Measurements from ENCODE around the gene TANGO2.
A peak's percentile ranks its signal among the peaks of the same experiment; 100 is the strongest.

TANGO2 gene

GRCh38 chr22:20017622-20017958 is 3.3 kb upstream of the TANGO2 start:
- Histone ChIP-seq H3K9me3 (ENCODE audit: insufficient read depth, low read length) (no peaks in the 10 kb centered on the region), H3K4me1 (ENCODE audit: insufficient read depth, insufficient read length) (peaks cover 13% of the 10 kb centered on the region), H3K36me3 (ENCODE audit: insufficient read depth, insufficient read length, low read length) (no peaks in the 10 kb centered on the region), H3K4me3 (ENCODE audit: insufficient read length, low read depth) (no peak overlapping the region), H3K9ac (ENCODE audit: insufficient read length, low read depth) (no peak overlapping the region), H3K27me3 (ENCODE audit: insufficient read depth, insufficient read length) (peaks cover 69% of the 10 kb centered on the region)
- TF ChIP-seq SUZ12 (IDR thresholded peaks at IDR 0.05; ENCODE audit: extremely low read depth, insufficient read depth, insufficient read length): no peak
- no peak for TF ChIP-seq ZNF274 (IDR thresholded peaks at IDR 0.05; ENCODE audit: low read depth, low read length)
- TF ChIP-seq YY1 (IDR thresholded peaks at IDR 0.05; ENCODE audit: insufficient read depth, insufficient read length): no peak
- DNase-seq (ENCODE audit: low read depth, low spot score): no peak

- H3K27me3 ChIP-seq (ENCODE audit: insufficient read depth, insufficient read length): peaks cover 71% of the 10 kb centered on the region
Observed at GRCh38 chr22:20018001-20018400, 2.9 kb upstream of the TANGO2 start.

GRCh38 chr22:20019661-20020532 is 1.0 kb upstream of the TANGO2 start:
- H3K4me1 ChIP-seq (ENCODE audit: insufficient read depth, insufficient read length): peaks cover 9% of the 10 kb centered on the region
- no peak overlapping the region for H3K9ac ChIP-seq (ENCODE audit: insufficient read length, low read depth)
- no peaks in the 10 kb centered on the region for H3K9me3 ChIP-seq (ENCODE audit: insufficient read depth, low read length)
- peaks cover 66% of the 10 kb centered on the region for H3K27me3 ChIP-seq (ENCODE audit: insufficient read depth, insufficient read length)
- H3K4me3 ChIP-seq (ENCODE audit: insufficient read length, low read depth): no peak overlapping the region
- no peaks in the 10 kb centered on the region for H3K36me3 ChIP-seq (ENCODE audit: insufficient read depth, insufficient read length, low read length)
- DNase-seq (ENCODE audit: low read depth, low spot score): no peak
- no peak for TF ChIP-seq ZNF274 (IDR thresholded peaks at IDR 0.05; ENCODE audit: low read depth, low read length)
- no peak for TF ChIP-seq SUZ12 (IDR thresholded peaks at IDR 0.05; ENCODE audit: extremely low read depth, insufficient read depth, insufficient read length)
- no peak for TF ChIP-seq YY1 (IDR thresholded peaks at IDR 0.05; ENCODE audit: insufficient read depth, insufficient read length)

More at GRCh38 chr22:20018001-20018400, 2.9 kb upstream of the TANGO2 start:
- no peak overlapping the region for H3K4me3 ChIP-seq (ENCODE audit: insufficient read length, low read depth)
- DNase-seq (ENCODE audit: low read depth, low spot score): no peak
- H3K9ac ChIP-seq (ENCODE audit: insufficient read length, low read depth): no peak overlapping the region
- TF ChIP-seq YY1 (IDR thresholded peaks at IDR 0.05; ENCODE audit: insufficient read depth, insufficient read length): no peak
- no peak for TF ChIP-seq ZNF274 (IDR thresholded peaks at IDR 0.05; ENCODE audit: low read depth, low read length)
- no peak for TF ChIP-seq SUZ12 (IDR thresholded peaks at IDR 0.05; ENCODE audit: extremely low read depth, insufficient read depth, insufficient read length)
- peaks cover 12% of the 10 kb centered on the region for H3K4me1 ChIP-seq (ENCODE audit: insufficient read depth, insufficient read length)
- H3K36me3 ChIP-seq (ENCODE audit: insufficient read depth, insufficient read length, low read length): no peaks in the 10 kb centered on the region
- H3K9me3 ChIP-seq (ENCODE audit: insufficient read depth, low read length): no peaks in the 10 kb centered on the region

- H3K4me3 ChIP-seq (ENCODE audit: insufficient read length, low read depth): peak overlapping the region; percentile 71
- peaks cover 6% of the 10 kb centered on the region for H3K4me1 ChIP-seq (ENCODE audit: insufficient read depth, insufficient read length)
- H3K27me3 ChIP-seq (ENCODE audit: insufficient read depth, insufficient read length): peaks cover 51% of the 10 kb centered on the region
- DNase-seq (ENCODE audit: low read depth, low spot score): no peak
- no peaks in the 10 kb centered on the region for H3K9me3 ChIP-seq (ENCODE audit: insufficient read depth, low read length)
- H3K36me3 ChIP-seq (ENCODE audit: insufficient read depth, insufficient read length, low read length): no peaks in the 10 kb centered on the region
- peak overlapping the region; percentile 81 for H3K9ac ChIP-seq (ENCODE audit: insufficient read length, low read depth)
- TF ChIP-seq SUZ12 (IDR thresholded peaks at IDR 0.05; ENCODE audit: extremely low read depth, insufficient read depth, insufficient read length) (no peak), YY1 (IDR thresholded peaks at IDR 0.05; ENCODE audit: insufficient read depth, insufficient read length) (no peak), ZNF274 (IDR thresholded peaks at IDR 0.05; ENCODE audit: low read depth, low read length) (no peak)
Observed at GRCh38 chr22:20021196-20022181, 579 bp downstream of the TANGO2 start.

GRCh38 chr22:20022231-20022977 is 1.5 kb downstream of the TANGO2 start:
- H3K27me3 ChIP-seq (ENCODE audit: insufficient read depth, insufficient read length): peaks cover 44% of the 10 kb centered on the region
- TF ChIP-seq ZNF274 (IDR thresholded peaks at IDR 0.05; ENCODE audit: low read depth, low read length) (no peak), YY1 (IDR thresholded peaks at IDR 0.05; ENCODE audit: insufficient read depth, insufficient read length) (no peak), SUZ12 (IDR thresholded peaks at IDR 0.05; ENCODE audit: extremely low read depth, insufficient read depth, insufficient read length) (no peak)
- H3K4me3 ChIP-seq (ENCODE audit: insufficient read length, low read depth): no peak overlapping the region
- no peak overlapping the region for H3K9ac ChIP-seq (ENCODE audit: insufficient read length, low read depth)
- no peaks in the 10 kb centered on the region for H3K36me3 ChIP-seq (ENCODE audit: insufficient read depth, insufficient read length, low read length)
- no peak for DNase-seq (ENCODE audit: low read depth, low spot score)
- peaks cover 6% of the 10 kb centered on the region for H3K4me1 ChIP-seq (ENCODE audit: insufficient read depth, insufficient read length)
- H3K9me3 ChIP-seq (ENCODE audit: insufficient read depth, low read length): no peaks in the 10 kb centered on the region

GRCh38 chr22:20022978-20023613 is 2.2 kb downstream of the TANGO2 start:
- Histone ChIP-seq H3K9ac (ENCODE audit: insufficient read length, low read depth) (no peak overlapping the region), H3K4me3 (ENCODE audit: insufficient read length, low read depth) (no peak overlapping the region), H3K27me3 (ENCODE audit: insufficient read depth, insufficient read length) (peaks cover 37% of the 10 kb centered on the region), H3K36me3 (ENCODE audit: insufficient read depth, insufficient read length, low read length) (no peaks in the 10 kb centered on the region), H3K9me3 (ENCODE audit: insufficient read depth, low read length) (no peaks in the 10 kb centered on the region), H3K4me1 (ENCODE audit: insufficient read depth, insufficient read length) (peaks cover 3% of the 10 kb centered on the region)
- no peak for DNase-seq (ENCODE audit: low read depth, low spot score)
- TF ChIP-seq SUZ12 (IDR thresholded peaks at IDR 0.05; ENCODE audit: extremely low read depth, insufficient read depth, insufficient read length) (no peak), YY1 (IDR thresholded peaks at IDR 0.05; ENCODE audit: insufficient read depth, insufficient read length) (no peak), ZNF274 (IDR thresholded peaks at IDR 0.05; ENCODE audit: low read depth, low read length) (no peak)
